Measurements from ENCODE around the gene C22orf39.
A peak's percentile ranks its signal among the peaks of the same experiment; 100 is the strongest.
"Not testable (repeated sequence)": the region's sequence is repeated elsewhere in the genome, so short reads cannot be mapped to it uniquely, and the experiment has no call there.

The C22orf39 gene

DNA sequence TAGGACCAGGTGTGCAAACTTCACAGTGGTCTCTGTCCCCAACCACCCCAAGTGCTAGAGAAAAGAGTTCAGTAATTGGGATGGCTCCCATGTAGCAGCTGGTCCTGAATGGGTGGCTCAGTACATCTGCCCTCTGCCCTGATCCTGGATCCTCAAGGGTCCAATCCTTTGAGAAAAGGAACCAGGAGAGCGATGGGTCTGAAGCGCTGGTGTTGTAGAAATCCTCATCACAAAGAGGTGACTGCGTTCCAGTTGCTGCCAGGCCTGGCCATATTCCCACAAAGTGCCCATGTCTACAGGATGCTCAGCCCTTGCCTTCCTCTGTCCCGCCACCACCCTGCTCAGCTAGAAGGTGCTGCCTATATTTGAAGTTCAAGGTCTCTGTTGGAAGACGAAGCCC, 6.2 kb upstream of the C22orf39 start:
- no peak for DNase-seq (ENCODE audit: low read depth in 2 of 2)

DNA sequence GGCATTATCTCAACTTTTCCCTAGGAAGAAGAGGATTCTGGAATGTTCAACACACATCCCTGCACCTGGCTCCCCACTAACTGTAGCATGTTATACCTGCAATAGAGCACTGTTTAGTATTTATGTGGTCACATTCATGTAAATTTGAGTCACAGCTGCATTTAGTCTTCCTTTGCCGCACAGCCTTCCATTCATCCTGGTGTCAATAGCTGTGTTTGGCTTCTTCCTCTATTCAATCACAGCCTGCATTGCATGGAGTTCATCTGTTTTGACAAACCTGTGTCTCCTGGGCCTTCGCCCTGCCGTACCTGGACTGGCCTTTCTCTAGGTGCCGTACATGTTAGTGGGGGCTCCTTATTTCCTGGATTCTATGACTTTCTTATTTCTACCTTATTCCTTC, 4.1 kb upstream of the C22orf39 start:
- DNase-seq (ENCODE audit: low read depth in 2 of 2): no peak

DNA sequence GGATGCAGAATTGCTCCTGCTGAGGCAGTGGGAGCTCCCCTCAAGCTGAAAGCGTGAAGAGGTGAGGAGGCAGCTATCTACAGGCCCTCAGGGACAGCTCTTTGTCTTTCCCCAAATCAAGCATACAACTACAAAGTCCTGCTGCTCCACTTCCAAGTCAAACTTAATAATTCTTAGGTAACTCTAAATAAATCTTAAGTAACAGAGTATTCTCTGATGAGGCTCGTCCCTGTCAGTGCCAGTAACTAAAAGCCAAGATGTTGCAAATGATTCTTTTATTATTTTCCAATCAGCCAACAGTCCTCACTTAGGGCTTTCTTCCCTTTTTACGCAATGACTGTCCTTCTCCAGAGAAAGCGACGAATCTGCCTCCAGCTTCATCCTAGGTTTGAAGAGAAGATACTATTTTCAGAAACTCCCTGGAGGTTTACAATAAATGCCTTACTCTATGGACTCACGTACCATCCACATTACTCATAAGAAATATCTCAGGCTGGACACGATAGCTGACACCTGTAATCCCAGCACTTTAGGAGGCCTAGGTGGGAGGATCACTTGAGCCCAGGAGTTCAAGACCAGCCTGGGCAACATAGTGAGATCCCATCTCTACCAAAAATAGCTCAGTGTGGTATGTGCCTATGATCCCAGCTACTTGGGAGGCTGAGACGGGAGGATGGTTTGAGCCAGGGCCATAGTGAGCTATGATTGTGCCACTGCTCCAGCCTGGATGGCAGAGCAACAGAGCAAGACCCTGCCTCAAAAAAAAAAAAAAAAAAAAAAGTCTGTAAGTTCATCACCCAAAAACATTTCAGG, 3.1 kb upstream of the C22orf39 start:
- no peak for DNase-seq (ENCODE audit: low read depth in 2 of 2)

DNA sequence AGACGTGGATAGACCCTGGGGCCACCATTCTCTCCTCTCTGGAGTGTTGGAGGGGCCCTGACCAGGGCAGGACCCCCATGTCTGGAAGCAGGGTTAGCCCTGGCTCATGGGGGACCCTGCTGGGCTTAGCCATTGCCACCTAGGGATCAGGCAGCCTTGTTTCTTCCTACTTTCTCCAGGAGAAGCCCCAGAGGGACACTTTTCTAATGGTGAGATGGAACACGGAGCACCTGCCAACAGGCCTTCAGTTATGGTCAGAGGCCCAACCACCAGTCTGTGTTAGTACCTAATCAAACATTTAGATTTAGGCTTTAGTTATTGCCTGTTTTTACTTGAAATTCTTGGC, 1.9 kb upstream of the C22orf39 start:
- DNase-seq (ENCODE audit: low read depth in 2 of 2): no peak

DNA sequence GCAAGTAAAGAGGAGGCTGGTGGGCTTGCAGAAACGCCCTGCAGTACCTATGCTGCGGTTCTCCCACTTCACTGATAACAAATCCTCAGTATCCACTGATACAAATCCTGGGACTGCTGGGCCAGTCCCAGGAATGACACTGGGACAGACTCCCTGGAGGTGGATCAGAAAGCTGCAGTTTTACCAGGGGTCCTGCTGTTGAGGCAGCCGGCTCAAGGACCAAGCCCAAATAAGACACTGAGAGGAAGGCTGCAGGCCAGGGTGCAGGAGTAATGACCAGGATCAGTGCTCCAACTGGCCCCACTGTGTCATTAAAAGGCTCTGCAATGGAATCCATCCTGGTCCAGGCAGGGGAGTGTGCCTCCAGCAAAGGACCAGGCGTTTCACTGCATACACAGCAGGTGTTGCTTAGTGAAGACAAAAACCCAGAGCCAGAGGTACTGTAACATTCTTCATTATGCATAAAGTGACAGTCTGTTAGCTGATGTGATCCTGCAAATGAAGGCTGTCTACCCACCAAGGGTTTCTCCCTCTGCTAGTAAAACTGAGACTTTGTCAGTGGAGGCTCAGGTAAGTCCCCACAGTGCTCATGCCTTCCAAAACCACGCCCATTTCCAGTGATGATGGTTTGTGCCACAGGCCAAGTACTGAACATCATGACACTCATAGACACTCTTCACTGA, 1.4 kb upstream of the C22orf39 start:
- DNase-seq (ENCODE audit: low read depth in 2 of 2): no peak

DNA sequence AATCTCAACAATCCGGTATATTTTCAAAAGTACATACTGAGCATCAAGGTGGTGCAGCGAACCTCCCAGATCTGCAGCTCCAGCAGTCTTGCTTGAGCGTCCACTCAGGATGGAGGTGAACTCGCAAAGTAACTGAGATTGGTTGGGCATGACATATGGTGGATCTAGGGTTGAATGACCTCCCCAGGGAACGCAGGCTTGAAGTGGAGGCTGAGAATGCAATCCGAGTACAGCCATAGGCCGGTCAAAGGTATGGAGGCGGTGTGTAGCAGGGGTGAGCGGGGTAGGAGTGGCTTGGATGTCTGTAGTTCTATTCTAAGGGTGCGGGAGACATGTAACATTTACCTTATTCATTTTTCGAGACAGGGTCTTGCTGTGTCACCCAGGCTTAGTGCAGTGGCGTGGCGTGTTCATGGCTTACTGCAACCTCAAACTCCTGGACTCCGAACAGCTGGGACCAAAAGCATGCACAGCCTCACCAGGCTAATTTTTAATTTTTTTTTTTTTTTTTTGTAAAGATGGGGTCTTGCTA, 631 bp upstream of the C22orf39 start:
- DNase-seq (ENCODE audit: low read depth in 2 of 2): no peak

DNA sequence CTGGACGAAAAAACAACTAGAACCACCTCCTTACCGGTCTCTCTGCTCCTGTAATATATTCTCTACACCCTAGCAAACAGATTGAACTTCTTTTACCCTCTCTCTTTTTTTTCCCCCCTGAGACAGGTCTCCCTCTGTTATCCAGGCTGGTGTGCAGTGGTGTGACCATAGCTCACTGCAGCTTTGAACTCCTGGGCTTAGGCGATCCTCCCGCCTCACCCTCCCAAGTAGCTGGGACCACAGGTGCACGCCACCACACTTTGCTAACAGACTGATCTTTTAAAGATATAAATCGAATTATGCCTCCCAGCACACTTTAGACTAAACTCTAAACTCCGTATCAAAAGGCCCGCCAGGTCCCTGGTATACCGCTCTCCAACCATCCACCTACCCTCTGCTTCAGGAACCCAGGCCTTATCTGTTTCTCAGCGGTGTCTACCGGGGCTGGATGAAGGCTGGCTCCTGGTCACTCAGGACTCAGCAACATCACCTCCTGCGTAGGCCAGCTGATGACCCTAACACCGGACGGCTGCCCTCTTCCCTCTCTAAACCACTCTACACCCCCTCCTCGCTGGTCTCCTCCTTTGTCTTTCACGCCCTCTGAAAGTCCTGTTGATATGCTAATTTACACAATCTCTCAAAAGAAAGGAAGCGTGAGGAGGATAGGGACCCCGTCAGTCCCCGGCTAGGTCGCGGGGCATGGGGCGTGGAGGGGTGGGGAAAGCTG, 745 bp downstream of the C22orf39 start:
- no peak for DNase-seq (ENCODE audit: low read depth in 2 of 2)

DNA sequence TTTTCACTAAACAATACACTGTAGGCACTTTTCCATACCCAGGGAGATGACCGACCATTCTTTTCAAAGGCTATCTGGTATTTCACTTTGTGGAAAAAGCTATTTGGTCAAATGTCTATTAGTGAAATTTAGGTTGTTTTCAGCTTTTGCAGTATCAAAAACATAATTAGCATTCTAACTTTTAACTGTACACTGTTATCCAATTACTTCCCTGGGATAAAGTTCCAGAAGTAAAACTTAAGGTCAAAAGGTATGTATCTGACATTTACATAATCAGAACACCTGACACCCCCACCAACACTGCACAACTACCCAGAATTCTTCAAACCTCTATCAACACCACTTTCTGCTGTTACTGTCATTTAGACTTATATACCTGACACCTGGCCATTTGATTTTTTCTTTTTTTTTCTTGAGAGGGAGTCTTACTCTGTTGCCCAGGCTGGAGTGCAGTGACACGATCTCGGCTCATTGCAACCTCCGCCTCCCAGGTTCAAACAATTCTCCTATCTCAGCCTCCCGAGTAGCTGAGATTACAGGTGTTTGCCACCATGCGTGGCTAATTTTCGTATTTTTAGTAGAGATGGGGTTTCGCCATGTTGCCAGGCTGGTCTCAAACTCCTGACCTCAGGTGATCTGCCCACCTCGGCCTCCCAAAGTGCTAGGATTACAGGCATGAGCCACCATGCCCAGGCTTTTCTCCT, 2.1 kb downstream of the C22orf39 start:
- not testable (repeated sequence) for DNase-seq (ENCODE audit: low read depth in 2 of 2)

DNA sequence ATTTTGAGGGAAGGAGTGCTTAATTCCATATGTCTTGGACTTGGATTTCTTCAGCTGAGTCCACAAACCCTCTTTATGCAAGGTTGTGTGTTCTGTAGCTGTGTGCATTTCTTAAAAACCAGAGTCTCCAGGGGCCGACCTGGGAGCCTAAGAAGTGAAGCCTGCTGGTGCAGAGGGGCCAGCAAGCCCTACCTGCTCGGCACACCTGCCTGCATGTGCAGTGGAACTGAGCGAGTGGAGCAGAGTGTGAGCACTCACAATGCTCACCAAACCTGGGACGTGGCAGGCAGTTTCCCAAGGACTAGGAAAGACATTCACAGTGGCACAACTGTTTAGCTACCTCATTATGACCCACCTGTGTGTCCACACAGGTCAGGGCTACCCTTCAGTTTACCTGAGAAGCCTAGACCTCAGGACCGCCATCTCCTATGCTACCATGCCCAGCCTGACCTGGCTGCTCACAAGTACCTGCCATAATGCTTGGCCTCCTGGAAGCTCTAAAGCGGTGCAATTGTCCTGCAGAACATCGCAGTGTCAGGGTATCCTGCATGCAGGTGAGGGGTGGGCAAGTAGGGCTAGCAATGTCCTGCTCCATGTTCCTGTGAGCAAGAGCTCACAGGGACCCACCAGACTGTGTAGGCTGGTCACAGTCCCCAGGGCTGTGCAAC, 3.8 kb downstream of the C22orf39 start:
- no peak for DNase-seq (ENCODE audit: low read depth in 2 of 2)

DNA sequence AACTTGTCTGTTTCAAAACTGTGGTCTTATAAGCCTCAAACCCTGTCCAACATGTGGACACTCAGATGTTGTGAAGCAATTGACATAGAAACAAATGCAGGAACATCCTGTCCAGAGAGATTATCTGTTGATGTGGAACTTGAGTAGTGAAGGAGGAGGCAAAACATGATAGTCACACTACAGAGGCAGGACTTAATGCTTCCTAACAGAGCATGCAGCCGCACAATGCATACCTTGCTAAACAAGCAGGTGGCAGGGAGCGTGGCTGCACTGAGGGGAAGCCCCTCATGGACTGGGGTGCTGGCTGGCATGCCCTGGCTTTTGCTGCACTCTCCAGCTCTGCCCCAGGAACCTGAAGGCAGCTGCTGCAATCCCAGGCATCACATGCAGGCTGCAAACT, 5.3 kb downstream of the C22orf39 start:
- DNase-seq (ENCODE audit: low read depth in 2 of 2): no peak

DNA sequence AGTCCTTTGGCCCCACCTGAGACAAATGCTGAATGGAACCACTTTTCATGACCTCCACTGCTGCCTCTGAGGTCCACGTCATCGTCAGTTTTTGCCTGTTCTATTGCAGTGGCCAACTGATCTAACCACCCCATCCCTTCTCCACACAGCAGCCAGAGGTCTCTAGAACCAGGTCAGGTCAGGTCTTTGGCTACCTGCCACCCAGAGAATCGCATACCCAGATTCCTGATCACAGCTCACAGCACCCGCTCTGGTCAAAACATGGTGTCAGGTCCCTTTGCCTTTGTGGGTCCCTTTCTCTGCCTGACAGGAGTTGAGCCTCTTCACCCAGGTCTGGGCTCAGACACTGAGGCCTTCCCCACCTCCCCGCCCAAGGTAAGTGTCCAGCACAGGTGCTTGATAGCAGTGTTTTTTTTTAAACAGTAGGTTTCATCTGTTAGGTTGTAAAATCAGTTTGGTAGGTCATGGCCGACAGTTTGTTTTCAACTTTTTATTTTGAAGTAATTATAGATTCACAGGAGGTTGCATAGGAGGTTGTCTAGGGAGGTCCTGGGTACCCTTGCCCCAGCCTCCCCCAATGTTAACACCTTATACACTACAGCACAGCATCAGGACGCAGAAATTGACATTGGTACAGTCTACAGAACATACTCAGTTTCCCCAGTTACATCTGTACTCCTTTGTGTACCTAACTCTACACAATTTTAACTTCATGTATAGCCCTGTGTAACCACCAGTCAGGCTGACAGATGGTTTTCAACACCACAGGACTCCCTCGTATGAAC, 6.9 kb downstream of the C22orf39 start:
- no peak for DNase-seq (ENCODE audit: low read depth in 2 of 2)

DNA sequence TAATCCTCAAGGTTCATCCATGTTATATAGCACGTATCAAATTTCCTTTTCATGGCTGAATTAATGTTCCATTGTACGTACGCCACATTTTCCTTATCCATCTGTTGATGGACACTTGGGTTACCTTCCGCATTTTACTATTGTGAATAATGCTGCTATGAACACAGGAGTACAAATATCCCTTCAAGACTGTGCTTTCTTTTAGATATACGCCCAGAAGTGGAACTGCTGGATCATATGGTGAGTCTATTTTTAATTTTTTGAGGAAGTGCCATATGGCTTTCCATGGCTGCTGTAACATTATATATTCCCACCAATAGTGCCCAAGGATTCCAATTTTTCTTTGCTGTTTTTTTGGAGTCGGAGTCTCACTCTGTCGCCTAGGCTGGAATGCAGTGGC, 9.2 kb downstream of the C22orf39 start:
- DNase-seq (ENCODE audit: low read depth in 2 of 2): no peak

DNA sequence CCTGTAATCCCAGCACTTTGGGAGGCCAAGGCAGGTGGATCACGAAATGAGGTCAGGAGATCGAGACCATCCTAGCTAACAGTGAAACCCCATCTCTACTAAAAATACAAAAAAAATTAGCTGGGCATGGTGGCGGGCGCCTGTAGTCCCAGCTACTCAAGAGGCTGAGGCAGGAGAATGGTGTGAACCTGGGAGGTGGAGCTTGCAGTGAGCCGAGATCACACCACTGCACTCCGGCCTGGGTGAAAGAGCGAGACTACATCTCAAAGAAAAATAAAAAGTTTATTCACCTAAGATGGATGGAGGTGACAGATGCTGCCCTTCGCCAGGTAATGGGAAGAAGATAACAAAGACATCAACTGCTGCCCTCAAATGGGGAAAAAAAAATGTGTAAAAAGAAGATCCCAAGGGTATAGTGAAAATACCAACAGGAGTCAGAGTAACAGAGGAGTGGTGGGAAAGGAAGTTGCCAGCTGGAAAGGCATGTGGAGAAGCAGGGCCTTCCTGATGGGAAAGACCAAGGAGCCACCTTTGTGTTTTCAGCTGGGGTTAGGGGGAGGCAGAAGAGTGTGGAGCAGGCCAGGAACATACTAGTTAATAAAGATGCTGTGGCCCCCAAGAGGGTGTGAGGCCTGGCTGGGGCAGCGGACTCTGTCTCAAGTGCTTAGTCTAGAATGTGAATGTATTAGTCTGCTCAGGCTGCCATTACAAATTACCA, 10.9 kb downstream of the C22orf39 start:
- not testable (repeated sequence) for DNase-seq (ENCODE audit: low read depth in 2 of 2)

DNA sequence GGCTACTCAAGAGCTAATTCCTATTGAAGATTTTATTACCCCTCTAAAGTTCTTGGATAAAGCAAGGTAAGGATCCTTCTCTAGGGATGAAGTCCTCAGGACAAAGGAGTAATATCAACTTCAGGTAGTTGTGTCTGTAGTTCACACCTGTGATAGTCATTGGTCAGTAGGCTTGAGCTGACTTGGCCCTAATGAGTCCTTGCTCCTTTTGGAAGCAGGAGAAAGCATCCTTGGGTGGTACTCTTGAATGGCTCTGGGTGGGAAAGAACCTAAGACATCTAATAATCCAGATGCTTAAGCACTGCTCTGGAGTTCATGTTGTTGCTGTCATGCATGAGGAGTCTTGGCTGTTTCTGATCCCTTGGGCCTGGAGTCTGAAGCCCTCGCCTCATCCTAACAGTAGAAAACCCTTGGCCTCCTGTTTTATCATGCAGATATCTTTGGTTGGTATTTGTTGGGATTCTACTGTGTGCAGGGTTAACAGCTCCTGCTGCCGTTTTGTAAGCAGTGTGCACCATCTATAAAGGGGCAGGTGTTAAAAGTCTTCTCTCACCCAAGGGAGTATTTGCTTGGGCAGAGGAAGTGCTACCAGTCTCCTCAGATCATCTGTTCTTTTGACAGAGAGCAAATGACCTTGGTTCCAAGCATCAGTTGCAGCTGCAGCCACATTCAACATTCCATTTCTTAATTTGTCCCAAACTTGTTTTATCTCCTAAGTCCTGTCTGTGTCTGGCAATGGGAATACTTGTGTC, 12.5 kb downstream of the C22orf39 start:
- DNase-seq (ENCODE audit: low read depth in 2 of 2): no peak

DNA sequence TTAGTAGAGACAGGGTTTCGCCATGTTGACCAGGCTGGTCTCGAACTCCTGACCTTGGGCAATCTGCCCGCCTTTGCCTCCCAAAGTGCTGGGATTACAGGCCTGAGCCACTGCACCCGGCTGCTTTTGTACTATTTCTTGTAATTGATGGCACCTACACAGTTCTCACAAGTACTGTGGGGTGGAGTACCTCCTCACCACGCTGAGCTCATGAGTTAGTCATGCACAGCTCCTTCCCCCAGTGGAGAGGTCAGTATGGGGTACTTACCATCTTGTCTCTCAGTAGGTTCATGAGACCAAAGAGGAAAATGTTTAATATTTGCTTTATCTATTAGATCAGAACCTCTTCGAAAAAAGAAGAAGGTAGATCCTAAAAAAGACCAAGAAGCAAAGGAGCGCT, 13.1 kb downstream of the C22orf39 start:
- DNase-seq (ENCODE audit: low read depth in 2 of 2): no peak

DNA sequence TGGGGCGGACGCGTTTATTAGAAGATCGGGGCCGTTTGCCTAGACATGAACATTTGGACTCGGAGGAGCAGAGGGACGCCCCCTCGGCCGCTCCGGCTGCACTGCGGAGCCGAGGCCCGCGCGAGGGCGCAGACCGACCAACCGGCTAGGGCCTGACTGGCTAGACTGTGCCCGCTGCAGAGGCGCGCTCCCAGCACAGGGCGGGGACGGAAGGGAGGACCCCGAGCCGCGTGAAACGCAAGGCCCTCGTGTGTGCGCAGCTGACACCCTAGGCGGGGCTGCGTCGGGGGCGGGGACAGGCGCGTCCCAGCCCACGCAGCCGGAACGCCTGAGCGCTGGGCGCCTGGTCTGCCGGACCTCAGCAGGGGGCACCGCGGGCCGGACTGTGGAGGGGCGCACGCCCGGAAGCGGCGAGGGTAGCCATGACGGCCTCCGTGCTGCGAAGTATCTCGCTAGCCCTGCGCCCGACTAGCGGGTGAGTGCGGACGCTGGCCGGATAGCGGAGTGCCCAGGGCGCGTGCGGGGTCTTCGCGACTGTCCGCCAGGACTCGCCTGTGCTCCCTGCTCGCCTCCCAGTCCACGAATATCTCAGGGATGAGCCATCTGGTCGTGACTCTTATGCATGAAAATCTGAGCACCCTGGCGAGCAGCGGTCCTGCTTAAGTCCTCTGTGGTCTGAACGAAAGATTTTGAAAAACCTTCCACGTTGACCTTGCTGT, 15.2 kb downstream of the C22orf39 start, which contains the start of gene MRPL40:
Gene MRPL40, plus strand, starts transcription at position 413 of the 719 bp plus-strand sequence. Its CDS starts 10 bp downstream, at position 423.
- DNase-seq (ENCODE audit: low read depth in 2 of 2): peak; percentile 65 to 74

DNA sequence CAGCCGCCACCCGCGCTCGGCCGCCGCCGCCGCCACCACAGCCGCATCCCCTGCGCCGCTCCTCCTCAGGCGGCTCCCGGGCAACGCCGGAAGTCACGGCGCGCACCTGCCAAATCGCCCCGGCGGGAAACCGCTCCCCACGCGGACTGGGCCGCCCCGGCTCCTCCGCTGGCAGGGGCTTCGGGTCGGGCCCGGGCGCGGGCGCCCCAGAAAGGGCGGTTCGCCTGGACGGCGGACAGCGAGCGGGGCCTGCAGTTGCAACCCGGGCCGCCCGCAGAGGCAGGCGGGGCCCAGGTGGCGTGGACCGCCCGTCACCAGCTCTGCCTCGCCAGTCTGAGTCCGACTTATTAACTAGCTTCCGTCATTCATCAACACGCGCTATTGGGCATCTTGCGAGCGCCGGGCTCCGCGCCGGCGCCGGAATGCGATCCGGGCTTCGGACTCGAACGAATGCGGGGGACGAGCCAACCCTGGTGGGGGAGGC, 15.8 kb downstream of the C22orf39 start, which contains the start of gene HIRA:
Gene HIRA, minus strand, starts transcription at position 85 of the 484 bp plus-strand sequence. CDS start 257 bp downstream, outside the sequence.
- peak; percentile 78 to 81 for DNase-seq (ENCODE audit: low read depth in 2 of 2)
